NCI-H146 treated with DMSO at 0.1 percent for 48 hours (cell line): ENCODE measurements around the gene PSMA7.

ENCODE experiments used
- DNase-seq: peaks from one replicate; lab custom pipeline; 2025; ENCODE audit not compliant: unreplicated experiment; lab: John Stamatoyannopoulos, UW

The PSMA7 gene

GRCh38 chr20:62143081-62143956, at the start of gene PSMA7, which contains the start of gene SS18L1:
TSS of gene PSMA7 (minus strand) at chr20:62143394. CDS start at chr20:62143303, 91 bp downstream.
TSS of gene SS18L1 (plus strand) at chr20:62143769. CDS start at chr20:62143821, 52 bp downstream.
- peak; percentile 64 for DNase-seq

DNA sequence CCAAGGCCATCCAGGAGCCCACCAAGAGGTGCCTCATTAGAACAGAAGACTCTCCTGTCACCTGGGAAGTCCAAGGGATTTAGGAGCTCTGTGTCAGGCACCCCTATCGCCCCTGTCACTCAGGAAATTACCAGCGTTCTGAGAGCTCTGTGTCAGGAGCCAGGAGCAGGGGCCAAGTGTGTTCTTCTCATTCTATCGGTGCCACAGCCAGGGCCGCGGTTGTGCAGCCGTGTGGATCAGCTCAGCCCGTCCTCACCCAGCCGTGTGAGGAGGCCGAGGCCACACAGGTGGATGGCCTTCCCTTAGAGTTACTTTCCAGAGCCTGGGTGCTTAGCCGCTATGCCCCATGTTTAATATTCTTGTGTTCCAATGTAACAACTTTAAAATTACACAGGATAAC, 49.4 kb upstream of the PSMA7 start:
- no peak for DNase-seq

DNA sequence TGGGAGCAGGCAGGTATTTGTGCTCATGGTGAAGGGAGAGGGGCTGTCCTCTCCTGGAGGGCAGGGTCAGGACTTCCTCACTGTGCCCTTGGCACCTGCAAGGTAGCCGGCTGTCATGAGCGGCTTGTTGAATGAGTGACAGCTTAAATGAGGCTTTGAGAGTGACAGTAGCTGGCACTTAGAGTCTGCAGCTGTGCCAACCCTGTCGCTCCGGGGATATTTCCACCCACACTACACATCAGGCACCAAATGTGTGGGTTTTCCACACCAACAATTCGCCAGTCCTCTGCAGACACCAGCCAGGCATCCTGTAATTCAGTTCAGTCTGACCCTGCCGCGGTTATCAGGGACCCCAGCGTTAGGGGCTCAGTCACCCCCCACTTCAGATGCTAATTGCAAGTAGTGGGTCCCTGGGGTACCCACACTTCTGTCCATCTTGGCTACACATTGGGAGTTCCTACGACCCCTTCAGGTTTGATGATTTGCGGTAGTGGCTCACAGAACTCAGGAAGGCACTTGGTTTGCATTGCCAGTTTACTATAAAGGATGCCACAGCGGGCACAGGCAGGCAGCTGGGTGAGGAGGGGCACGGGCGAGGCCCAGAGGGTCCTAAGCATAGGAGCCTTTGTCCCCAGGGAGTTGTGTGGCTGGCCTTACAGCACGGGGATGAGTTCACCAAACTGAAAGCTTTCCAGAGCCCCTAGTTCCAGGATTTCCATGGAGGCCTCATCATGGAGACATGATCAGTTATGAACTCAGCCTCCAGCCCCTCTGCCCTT, 48.8 kb upstream of the PSMA7 start:
- DNase-seq = no peak

- DNase-seq = no peak
These were observed 47.6 kb upstream of the PSMA7 start for GRCh38 chr20:62190639-62191411.

DNA sequence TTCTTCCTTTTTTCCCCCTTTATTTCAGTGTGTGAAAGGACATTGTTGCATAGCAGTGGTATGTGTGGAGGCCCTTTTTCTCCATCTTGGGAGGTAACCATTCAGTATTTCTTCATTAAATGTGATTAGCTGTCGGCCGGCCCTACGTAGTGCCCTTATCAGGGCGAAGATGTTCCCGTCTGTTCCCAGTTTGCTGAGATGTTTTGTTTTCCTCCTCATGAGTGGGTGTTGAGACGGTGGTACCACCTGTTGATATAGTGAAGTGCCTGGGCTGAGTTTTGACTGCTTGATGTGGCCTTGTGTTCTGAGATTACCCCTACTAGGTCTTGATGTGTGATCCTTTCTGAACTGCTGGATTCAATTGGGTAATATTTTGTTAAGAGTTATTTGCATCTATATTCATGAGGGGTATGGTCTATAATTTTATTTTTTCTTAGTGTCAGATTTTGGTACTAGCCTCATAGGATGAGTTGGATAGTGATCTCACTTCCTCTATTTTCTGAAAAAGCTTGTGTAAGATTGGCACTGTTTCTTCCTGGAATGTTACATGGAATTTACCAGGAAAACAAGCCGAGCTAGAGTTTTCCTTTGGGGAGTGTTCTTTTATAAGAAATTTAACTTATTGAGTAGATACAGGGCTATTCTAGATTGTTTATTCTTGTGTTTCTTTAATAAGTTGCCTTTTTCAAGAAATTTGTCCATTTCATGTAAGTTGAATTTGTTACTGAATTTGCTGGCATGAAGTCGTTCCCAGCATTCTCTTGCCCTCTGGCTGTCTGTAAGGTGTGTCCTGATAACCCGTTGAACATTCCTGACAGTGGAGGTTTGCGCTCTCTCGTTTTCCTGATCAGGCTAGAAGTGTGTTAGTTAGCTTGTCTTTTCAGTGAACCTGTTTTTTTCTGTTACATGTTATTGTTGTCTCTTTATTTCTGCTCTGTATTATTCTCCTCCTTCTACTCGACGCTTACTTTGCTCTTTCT, 44.0 kb upstream of the PSMA7 start:
- no peak for DNase-seq

GRCh38 chr20:62186096-62186426, 42.9 kb upstream of the PSMA7 start:
- DNase-seq = no peak

- no peak for DNase-seq
These were observed 40.4 kb upstream of the PSMA7 start for GRCh38 chr20:62183426-62184142.

GRCh38 chr20:62182469-62183425, 39.6 kb upstream of the PSMA7 start, which contains the start of gene MTG2:
TSS of gene MTG2 (plus strand) at chr20:62183028. CDS start at chr20:62193421, 10,393 bp downstream.
- DNase-seq = peak; percentile 93

GRCh38 chr20:62181808-62182207, 38.6 kb upstream of the PSMA7 start:
- DNase-seq = no peak

- no peak for DNase-seq
These were observed 35.9 kb upstream of the PSMA7 start for GRCh38 chr20:62179162-62179504.

DNA sequence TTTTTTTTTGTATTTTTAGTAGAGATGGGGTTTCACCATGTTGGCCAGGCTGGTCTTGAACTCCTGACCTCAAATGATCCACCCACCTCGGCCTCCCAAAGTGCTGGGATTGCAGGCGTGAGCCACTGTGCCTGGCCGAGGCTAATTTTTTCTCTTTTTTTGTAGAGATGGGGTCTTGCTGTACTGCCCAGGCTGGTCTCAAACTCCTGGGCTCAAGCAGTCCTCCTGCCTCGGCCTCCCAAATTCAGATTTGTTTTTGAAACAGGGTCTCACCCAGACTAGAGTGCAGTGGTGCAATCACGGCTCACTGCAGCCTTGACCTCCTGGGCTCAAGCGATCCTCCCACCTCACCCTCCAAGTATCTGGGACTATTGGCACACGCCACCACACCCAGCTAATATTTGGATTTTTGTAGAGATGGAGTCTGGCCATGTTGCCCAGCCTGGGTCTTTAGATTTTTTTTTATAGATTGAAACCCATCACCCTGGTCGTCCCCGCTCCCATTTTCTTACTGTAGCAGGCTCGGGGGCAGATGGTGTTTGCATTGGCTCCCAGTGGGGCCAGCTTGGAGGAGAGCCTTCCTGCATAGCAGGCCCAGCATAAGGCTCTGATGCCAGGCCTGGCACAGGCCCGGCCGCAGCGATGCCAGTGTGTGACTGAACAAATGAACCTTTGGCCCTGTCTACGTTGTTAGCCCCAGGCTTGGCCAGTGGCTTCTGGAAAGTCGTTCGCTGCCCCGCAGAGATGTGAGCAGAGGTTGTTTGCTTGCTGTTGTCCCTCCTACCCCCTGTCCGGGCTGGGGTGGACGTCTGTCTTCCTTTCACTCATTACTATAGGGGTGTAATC, 35.3 kb upstream of the PSMA7 start:
- no peak for DNase-seq

GRCh38 chr20:62177307-62177706, 34.1 kb upstream of the PSMA7 start:
- DNase-seq = no peak

DNA sequence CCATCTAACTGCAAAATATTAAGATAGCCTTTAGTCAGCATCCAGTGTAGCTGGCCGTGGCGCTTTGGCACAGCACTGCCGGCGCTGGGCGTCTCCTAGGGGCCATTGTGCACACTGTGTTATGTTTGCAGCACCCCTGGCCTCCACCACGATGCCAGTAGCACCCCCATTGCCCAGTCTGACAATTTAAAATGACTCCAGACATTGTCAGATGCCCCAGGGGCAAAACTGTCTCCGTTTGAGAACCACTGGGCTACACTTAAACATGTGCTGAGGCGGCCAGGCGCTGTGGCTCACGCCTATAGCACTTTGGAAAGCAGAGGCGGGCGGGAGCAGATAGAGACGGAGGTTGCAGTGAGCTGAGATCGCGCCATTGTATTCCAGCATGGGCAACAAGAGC, 33.7 kb upstream of the PSMA7 start:
- no peak for DNase-seq

- DNase-seq = no peak
These were observed 32.5 kb upstream of the PSMA7 start for GRCh38 chr20:62175711-62176110.

GRCh38 chr20:62174870-62175624, 31.9 kb upstream of the PSMA7 start:
- DNase-seq = no peak

- no peak for DNase-seq
These were observed 31.0 kb upstream of the PSMA7 start for GRCh38 chr20:62174021-62174804.
